ENCODE data around the gene KCNJ6. TPM values are rescaled to one million over a fixed set of nuclear protein-coding genes. Genes with fewer than 3 reads are reported as not detected.

Gene KCNJ6
- total RNA-seq, 2 donors from 2014 or later: not detected

DNA sequence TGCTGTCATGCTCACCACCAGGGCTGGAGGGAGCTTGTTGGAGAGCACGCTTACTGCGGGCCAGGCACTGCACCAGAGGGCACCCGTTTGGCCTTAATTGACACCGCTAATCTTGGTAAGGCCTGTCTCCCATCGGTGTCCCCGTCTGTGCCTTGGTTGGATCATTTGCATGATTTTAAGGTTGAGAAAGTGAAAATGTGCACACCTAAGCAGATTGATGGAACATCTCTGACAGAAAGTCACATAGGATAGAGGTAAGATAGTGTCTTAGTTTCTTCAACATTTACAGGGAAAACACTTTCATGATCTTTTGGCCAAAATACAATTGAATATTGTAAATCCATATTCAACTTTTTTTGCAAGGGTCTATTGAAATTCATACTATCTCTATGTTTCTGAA is 255.5 kb downstream of the KCNJ6 start:
- H3K4me3 ChIP-seq: no peak overlapping the region
- H3K36me3 ChIP-seq: no peaks in the 10 kb centered on the region
- peaks cover 0 to 14% of the 10 kb centered on the region in 2 donors for H3K4me1 ChIP-seq
- H3K9me3 ChIP-seq: no peaks in the 10 kb centered on the region
- H3K27ac ChIP-seq: no peak overlapping the region
- H3K27me3 ChIP-seq: no peaks in the 10 kb centered on the region
- no peak for TF ChIP-seq CTCF (IDR thresholded peaks at IDR 0.05)
- DNase-seq (ENCODE audit: low spot score): no peak

DNA sequence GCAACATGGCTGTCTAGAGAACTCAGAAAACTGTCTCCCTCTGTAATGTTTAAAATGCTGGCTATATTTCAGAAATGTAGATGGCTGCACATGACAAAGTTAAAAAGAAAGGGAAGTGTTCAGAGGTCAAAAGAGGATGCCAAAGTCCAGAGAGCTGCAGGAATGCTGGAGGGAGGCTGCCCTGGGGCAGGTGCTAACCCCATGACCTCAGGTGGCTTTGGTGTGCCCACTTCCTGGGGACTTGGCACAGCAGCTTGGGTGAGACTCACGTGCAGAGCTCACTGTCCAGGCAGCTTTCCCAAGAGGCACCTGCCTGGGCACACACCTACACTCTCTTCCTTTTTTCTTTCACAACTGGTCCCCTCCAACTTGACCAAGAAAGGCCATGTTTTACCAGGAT is 256.4 kb downstream of the KCNJ6 start:
- H3K27ac ChIP-seq: no peak overlapping the region
- no peak for TF ChIP-seq CTCF (IDR thresholded peaks at IDR 0.05)

DNA sequence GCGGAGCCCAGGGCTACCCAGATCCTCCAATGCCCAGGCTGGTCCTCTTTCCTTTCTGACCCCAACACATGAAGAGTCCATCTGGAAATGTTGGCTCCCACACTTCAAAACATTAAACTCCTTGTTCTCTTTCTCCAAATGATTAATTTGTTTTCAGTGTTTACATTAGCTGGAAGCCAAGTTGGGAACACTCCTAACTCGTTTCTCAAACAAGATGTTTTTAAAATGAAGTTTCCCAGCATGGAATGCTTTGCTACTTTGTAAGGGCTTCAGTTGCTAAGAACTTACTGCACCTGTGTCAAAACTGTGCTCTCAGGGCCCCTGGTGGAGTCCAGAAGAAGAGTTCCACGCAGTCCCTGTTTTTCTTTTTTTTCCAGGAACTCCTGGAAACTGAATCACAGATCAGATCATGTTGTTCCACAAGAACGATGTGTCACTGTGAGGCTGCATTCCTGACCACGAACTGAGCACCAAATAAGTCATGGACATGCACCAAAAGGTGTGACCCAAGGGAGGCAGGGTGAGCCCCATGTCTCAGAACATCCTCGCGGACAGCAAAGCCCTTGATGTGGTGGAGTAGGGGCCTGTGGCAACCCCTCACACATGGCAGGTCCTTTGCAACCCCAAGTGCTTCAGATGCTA is 257.3 kb downstream of the KCNJ6 start:
- peak; percentile 67 for DNase-seq (ENCODE audit: low spot score)
- H3K27ac ChIP-seq: peak overlapping the region in 1 of 2 donors; percentile 47
- no peaks in the 10 kb centered on the region for H3K36me3 ChIP-seq
- no peaks in the 10 kb centered on the region for H3K9me3 ChIP-seq
- TF ChIP-seq CTCF (IDR thresholded peaks at IDR 0.05): no peak
- H3K4me3 ChIP-seq: no peak overlapping the region
- peaks cover 0 to 7% of the 10 kb centered on the region in 2 donors for H3K4me1 ChIP-seq
- no peaks in the 10 kb centered on the region for H3K27me3 ChIP-seq

More for the DNA sequence above, 256.4 kb downstream of the KCNJ6 start:
- Histone ChIP-seq H3K4me3 (no peak overlapping the region), H3K9me3 (no peaks in the 10 kb centered on the region), H3K4me1 (peaks cover 0 to 7% of the 10 kb centered on the region in 2 donors), H3K36me3 (no peaks in the 10 kb centered on the region), H3K27me3 (no peaks in the 10 kb centered on the region)
- no peak for DNase-seq (ENCODE audit: low spot score)

DNA sequence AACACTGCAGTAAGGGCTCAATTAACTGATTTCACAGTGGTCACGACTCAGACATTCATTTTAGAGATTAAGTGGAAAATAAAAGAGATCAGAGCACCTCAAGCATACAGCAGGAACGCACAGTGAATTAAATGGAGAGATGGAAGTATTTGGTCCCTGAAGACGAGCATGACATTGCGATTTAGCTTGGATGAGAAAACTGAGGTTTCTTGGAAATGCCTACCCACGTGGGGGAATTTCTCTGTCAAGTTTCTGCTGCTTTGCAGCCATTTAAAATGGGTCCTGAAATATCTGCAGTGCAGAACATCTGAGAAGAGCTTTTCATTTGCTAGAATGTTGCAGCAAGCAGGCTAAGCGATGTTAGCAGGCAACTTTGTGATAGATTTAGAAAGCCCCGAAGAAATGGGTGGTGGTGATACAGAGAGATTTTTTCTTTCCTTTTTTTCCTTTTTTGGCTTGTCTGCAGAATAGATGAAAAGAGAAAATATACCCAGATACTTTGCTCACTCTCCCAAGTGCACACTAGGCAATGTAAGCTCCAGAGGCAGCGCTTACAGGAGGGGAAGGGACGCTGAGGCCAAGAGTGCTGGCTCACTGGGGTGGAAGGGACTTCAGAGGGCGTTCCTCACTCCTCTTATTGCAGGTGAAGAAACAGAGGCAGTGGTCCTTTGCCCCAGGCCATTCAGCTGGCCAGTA is 258.0 kb downstream of the KCNJ6 start:
- Histone ChIP-seq H3K4me1 (peaks cover 0 to 7% of the 10 kb centered on the region in 2 donors), H3K9me3 (no peaks in the 10 kb centered on the region), H3K4me3 (no peak overlapping the region), H3K27ac (peak overlapping the region in 1 of 2 donors; percentile 47), H3K36me3 (no peaks in the 10 kb centered on the region), H3K27me3 (no peaks in the 10 kb centered on the region)
- no peak for DNase-seq (ENCODE audit: low spot score)
- no peak for TF ChIP-seq CTCF (IDR thresholded peaks at IDR 0.05)

DNA sequence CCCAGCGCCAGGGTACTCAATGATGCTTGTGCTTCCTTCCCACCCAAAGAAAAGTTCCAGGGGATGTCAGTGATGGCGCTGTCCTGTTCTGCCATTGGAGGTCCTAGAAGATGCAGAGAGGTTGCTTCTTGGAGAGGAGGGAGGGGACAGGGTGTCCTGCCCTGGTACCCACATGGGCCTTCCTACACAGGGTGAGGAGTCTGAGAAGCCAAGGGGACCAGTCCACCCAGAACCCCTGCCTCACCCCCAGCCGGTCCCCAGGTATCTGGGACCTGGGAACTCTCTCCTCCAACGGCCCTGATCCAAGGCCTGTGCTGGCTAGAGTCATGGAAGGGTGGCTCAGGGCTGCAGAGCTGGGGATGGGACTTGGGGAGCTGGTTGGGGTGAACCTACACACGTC is 259.4 kb downstream of the KCNJ6 start:
- Histone ChIP-seq H3K36me3 (no peaks in the 10 kb centered on the region), H3K4me3 (no peak overlapping the region), H3K27me3 (no peaks in the 10 kb centered on the region), H3K4me1 (peaks cover 0 to 7% of the 10 kb centered on the region in 2 donors), H3K9me3 (no peaks in the 10 kb centered on the region), H3K27ac (no peak overlapping the region)
- TF ChIP-seq CTCF (IDR thresholded peaks at IDR 0.05): no peak
- DNase-seq (ENCODE audit: low spot score): no peak

Data from right atrium auricular region (tissue), 2 donors.